Activated T-cell treated with anti-CD3 and anti-CD28 coated beads, Interleukin-2, amount 50 U/mL, for 48 hours (primary cell): ENCODE measurements around the gene KLC3.

Experiments
- DNase-seq, 2 experiments: peaks; one replicate each; pipeline ENCODE4 v3.0.0-alpha.2; 2020

The KLC3 gene

GRCh38 chr19:45349430-45349941, 8.9 kb downstream of the KLC3 start:
- no peak for DNase-seq

- no peak for DNase-seq
Measured at GRCh38 chr19:45350477-45351058, 10.0 kb downstream of the KLC3 start.

GRCh38 chr19:45351401-45351952, 10.9 kb downstream of the KLC3 start:
- no peak for DNase-seq

- no peak for DNase-seq
Measured at GRCh38 chr19:45352062-45352461, 11.5 kb downstream of the KLC3 start.

GRCh38 chr19:45352471-45352870, 11.9 kb downstream of the KLC3 start:
- DNase-seq = no peak

- no peak for DNase-seq
Measured at GRCh38 chr19:45352914-45353796, 12.6 kb downstream of the KLC3 start.

GRCh38 chr19:45354241-45354842, 13.8 kb downstream of the KLC3 start:
- no peak for DNase-seq

- no peak for DNase-seq
Measured at GRCh38 chr19:45355402-45355801, 14.9 kb downstream of the KLC3 start.

- DNase-seq = no peak
Measured at GRCh38 chr19:45355910-45356309, 15.4 kb downstream of the KLC3 start.

GRCh38 chr19:45356760-45357444, 16.4 kb downstream of the KLC3 start:
- DNase-seq = no peak

- no peak for DNase-seq
Measured at GRCh38 chr19:45357445-45357783, 16.9 kb downstream of the KLC3 start.

- DNase-seq = no peak
Measured at GRCh38 chr19:45358213-45358792, 17.8 kb downstream of the KLC3 start.

- no peak for DNase-seq
Measured at GRCh38 chr19:45361608-45362007, 21.1 kb downstream of the KLC3 start.

- DNase-seq = no peak
Measured at GRCh38 chr19:45362291-45362690, 21.7 kb downstream of the KLC3 start.

- DNase-seq = no peak
Measured at GRCh38 chr19:45363861-45364459, 23.4 kb downstream of the KLC3 start.

- no peak for DNase-seq
Measured at GRCh38 chr19:45364696-45365095, 24.1 kb downstream of the KLC3 start.

GRCh38 chr19:45368127-45368526, 27.6 kb downstream of the KLC3 start:
- no peak for DNase-seq

GRCh38 chr19:45368737-45369340, 28.3 kb downstream of the KLC3 start:
- DNase-seq = no peak

GRCh38 chr19:45370410-45371204, 30.1 kb downstream of the KLC3 start, which contains the start of gene ERCC2:
Gene ERCC2, minus strand, starts transcription at chr19:45370573. Its CDS starts 33 bp downstream, at chr19:45370540.
- DNase-seq = peak; percentile 100

GRCh38 chr19:45376045-45376724, 35.6 kb downstream of the KLC3 start:
- no peak for DNase-seq
